ENCODE measurements around the gene FAT1.

DNA sequence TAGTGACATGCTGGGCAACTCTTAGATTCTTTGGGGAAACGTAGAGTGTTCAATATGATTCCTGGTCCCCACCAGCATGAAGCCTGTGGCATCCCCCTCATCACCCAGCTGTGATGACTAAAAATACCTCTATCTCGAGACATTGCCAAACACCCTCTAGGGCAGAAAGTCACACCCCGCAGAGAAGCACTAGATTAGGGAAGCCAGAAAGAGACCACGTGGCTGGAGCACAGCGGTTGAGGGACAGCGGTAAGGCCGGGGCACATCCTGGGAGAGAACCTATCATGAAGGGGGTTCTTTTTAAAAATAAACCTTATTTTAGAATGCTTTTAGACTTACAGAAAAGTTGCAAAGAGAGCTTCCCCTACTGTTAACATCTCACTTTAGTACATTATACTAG is 11.0 kb downstream of the FAT1 start:
- TF ChIP-seq, protein P1, sequence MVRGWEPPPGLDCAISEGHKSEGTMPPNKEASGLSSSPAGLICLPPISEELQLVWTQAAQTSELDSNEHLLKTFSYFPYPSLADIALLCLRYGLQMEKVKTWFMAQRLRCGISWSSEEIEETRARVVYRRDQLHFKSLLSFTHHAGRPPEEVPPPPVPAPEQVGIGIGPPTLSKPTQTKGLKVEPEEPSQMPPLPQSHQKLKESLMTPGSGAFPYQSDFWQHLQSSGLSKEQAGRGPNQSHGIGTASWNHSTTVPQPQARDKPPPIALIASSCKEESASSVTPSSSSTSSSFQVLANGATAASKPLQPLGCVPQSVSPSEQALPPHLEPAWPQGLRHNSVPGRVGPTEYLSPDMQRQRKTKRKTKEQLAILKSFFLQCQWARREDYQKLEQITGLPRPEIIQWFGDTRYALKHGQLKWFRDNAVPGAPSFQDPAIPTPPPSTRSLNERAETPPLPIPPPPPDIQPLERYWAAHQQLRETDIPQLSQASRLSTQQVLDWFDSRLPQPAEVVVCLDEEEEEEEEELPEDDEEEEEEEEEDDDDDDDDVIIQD (CRISPR knock-in tag; IDR thresholded peaks at IDR 0.05), result no peak
- TF ChIP-seq FOSL1 (tag; conservative IDR thresholded peaks at IDR 0.05) (no peak), ZNF282 (CRISPR knock-in tag; IDR thresholded peaks at IDR 0.05) (no peak), ZBTB43 (CRISPR knock-in tag; IDR thresholded peaks at IDR 0.05) (no peak), FOXK2 (conservative IDR thresholded peaks at IDR 0.05 in 1 of 2, IDR thresholded peaks at IDR 0.05 in 1 of 2; ENCODE audit: low read depth in 2 of 2) (no peak)
